ENCODE data around the gene GABARAPL1. TPM values are rescaled to one million over a fixed set of nuclear protein-coding genes. Genes with fewer than 3 reads are reported as not detected.

GABARAPL1 gene
- total and polyA plus RNA-seq, 2 donors (not counting 1 experiment from before 2014, with no cell fraction given), result 186 to 363 TPM

DNA sequence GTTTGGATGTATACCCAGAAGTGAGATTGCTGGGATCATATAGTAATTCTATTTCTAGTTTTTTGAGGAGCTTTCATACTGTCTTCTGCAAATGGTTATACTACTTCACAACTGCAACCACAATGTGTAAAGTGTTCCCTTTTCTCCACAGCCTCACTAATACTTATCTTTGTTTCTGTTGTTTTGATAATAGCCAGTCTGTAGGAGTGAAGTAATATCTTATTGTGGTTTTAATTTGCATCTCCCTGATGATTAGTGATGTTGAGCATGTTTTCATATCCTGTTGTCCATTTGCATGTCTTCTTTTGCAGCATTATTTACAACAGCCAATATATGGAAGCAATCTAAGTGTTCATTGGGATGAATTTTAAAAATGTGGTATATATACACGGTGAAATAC lies 29.9 kb downstream of the GABARAPL1 start:
- no peak overlapping the region for H2AFZ ChIP-seq (ENCODE audit: low read length)
- no peak overlapping the region for H3K4me2 ChIP-seq (ENCODE audit: extremely low read depth, insufficient read depth, low read length)
- TF ChIP-seq EZH2 (IDR thresholded peaks at IDR 0.05; ENCODE audit: low read length, missing control alignments), result no peak
- no peak for TF ChIP-seq CTCF (conservative IDR thresholded peaks at IDR 0.05 in 1 of 2, IDR thresholded peaks at IDR 0.05 in 1 of 2; ENCODE audit: low read depth in 1 of 2, low read length in 2 of 2)
- no peaks in the 10 kb centered on the region for H3K79me2 ChIP-seq (ENCODE audit: control insufficient read depth, insufficient read depth, low read length)
- no peak for DNase-seq (ENCODE audit: low read depth in 2 of 2)
- no peaks in the 10 kb centered on the region for H3K27me3 ChIP-seq (ENCODE audit: control insufficient read depth, insufficient read depth, low read length)
- no peak overlapping the region for H3K4me3 ChIP-seq (replicated peaks in 1 of 4; ENCODE audit: control extremely low read depth in 1 of 4, insufficient read depth in 1 of 4, low read depth in 3 of 4, low read length in 4 of 4)
- no peak overlapping the region for H3K9ac ChIP-seq (ENCODE audit: insufficient read depth, low read length)
- H4K20me1 ChIP-seq (ENCODE audit: control insufficient read depth, extremely low read depth, insufficient read depth, low read length), result no peaks in the 10 kb centered on the region
- H3K4me1 ChIP-seq (ENCODE audit: control insufficient read depth, extremely low read depth, insufficient read depth, low read length), result no peaks in the 10 kb centered on the region
- H3K9me3 ChIP-seq (ENCODE audit: control insufficient read depth, insufficient read depth, low read depth, low read length), result no peaks in the 10 kb centered on the region
- no peak overlapping the region for H3K27ac ChIP-seq (ENCODE audit: insufficient read depth, low read length)
- no peaks in the 10 kb centered on the region for H3K36me3 ChIP-seq (ENCODE audit: control insufficient read depth, insufficient read depth, low read length)

- no peaks in the 10 kb centered on the region for H3K9me3 ChIP-seq (ENCODE audit: control insufficient read depth, insufficient read depth, low read depth, low read length)
- no peak for TF ChIP-seq CTCF (conservative IDR thresholded peaks at IDR 0.05 in 1 of 2, IDR thresholded peaks at IDR 0.05 in 1 of 2; ENCODE audit: low read depth in 1 of 2, low read length in 2 of 2)
- no peak for TF ChIP-seq EZH2 (IDR thresholded peaks at IDR 0.05; ENCODE audit: low read length, missing control alignments)
- no peak overlapping the region for H2AFZ ChIP-seq (ENCODE audit: low read length)
- H3K27me3 ChIP-seq (ENCODE audit: control insufficient read depth, insufficient read depth, low read length), result no peaks in the 10 kb centered on the region
- H3K4me3 ChIP-seq (replicated peaks in 1 of 4; ENCODE audit: control extremely low read depth in 1 of 4, insufficient read depth in 1 of 4, low read depth in 3 of 4, low read length in 4 of 4), result no peak overlapping the region
- H4K20me1 ChIP-seq (ENCODE audit: control insufficient read depth, extremely low read depth, insufficient read depth, low read length), result no peaks in the 10 kb centered on the region
- H3K4me2 ChIP-seq (ENCODE audit: extremely low read depth, insufficient read depth, low read length), result no peak overlapping the region
- H3K27ac ChIP-seq (ENCODE audit: insufficient read depth, low read length), result no peak overlapping the region
- no peak for DNase-seq (ENCODE audit: low read depth in 2 of 2)
- H3K36me3 ChIP-seq (ENCODE audit: control insufficient read depth, insufficient read depth, low read length), result no peaks in the 10 kb centered on the region
- no peaks in the 10 kb centered on the region for H3K4me1 ChIP-seq (ENCODE audit: control insufficient read depth, extremely low read depth, insufficient read depth, low read length)
- no peaks in the 10 kb centered on the region for H3K79me2 ChIP-seq (ENCODE audit: control insufficient read depth, insufficient read depth, low read length)
- no peak overlapping the region for H3K9ac ChIP-seq (ENCODE audit: insufficient read depth, low read length)
These were observed 31.3 kb downstream of the GABARAPL1 start for GRCh38 chr12:10243818-10244520.

DNA sequence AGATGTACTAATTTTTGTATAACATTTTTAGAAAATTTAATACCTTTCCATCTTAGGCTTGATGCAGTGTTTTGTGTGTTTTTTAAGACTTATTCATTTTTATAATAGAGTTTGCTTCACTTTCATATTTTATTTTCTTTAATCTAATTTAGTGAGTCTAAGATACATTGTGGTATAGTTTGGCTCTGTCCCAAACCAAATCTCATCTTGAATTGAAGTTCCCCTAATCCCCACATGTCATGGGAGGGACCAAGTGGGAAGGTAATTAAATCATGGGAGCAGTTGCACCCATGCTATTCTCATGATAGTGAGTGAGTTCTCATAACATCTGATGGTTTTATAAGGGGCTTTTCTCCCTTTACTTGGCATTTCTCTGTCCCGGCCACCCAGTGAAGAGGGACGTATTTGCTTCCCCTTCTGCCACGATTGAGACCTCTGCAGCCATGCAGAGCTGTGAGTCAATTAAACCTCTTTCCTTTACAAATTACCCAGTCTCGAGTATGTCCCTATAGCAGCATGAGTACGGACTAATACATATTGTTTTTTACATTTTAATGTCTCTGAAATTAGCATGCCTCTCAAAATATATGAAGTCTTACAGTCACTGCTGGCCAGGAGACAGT lies 34.9 kb downstream of the GABARAPL1 start:
- no peaks in the 10 kb centered on the region for H3K36me3 ChIP-seq (ENCODE audit: control insufficient read depth, insufficient read depth, low read length)
- no peak for TF ChIP-seq CTCF (conservative IDR thresholded peaks at IDR 0.05 in 1 of 2, IDR thresholded peaks at IDR 0.05 in 1 of 2; ENCODE audit: low read depth in 1 of 2, low read length in 2 of 2)
- TF ChIP-seq EZH2 (IDR thresholded peaks at IDR 0.05; ENCODE audit: low read length, missing control alignments), result no peak
- H3K4me1 ChIP-seq (ENCODE audit: control insufficient read depth, extremely low read depth, insufficient read depth, low read length), result no peaks in the 10 kb centered on the region
- no peak overlapping the region for H3K4me2 ChIP-seq (ENCODE audit: extremely low read depth, insufficient read depth, low read length)
- H3K4me3 ChIP-seq (replicated peaks in 1 of 4; ENCODE audit: control extremely low read depth in 1 of 4, insufficient read depth in 1 of 4, low read depth in 3 of 4, low read length in 4 of 4), result no peak overlapping the region
- no peaks in the 10 kb centered on the region for H3K79me2 ChIP-seq (ENCODE audit: control insufficient read depth, insufficient read depth, low read length)
- no peak overlapping the region for H2AFZ ChIP-seq (ENCODE audit: low read length)
- DNase-seq (ENCODE audit: low read depth in 2 of 2), result no peak
- H4K20me1 ChIP-seq (ENCODE audit: control insufficient read depth, extremely low read depth, insufficient read depth, low read length), result no peaks in the 10 kb centered on the region
- H3K27me3 ChIP-seq (ENCODE audit: control insufficient read depth, insufficient read depth, low read length), result no peaks in the 10 kb centered on the region
- no peak overlapping the region for H3K9ac ChIP-seq (ENCODE audit: insufficient read depth, low read length)
- no peaks in the 10 kb centered on the region for H3K9me3 ChIP-seq (ENCODE audit: control insufficient read depth, insufficient read depth, low read depth, low read length)
- H3K27ac ChIP-seq (ENCODE audit: insufficient read depth, low read length), result no peak overlapping the region

Data from fibroblast of lung (primary cell).